ENCODE data around the gene WDFY2.
"Not testable (repeated sequence)": the region's sequence is repeated elsewhere in the genome, so short reads cannot be mapped to it uniquely, and the experiment has no call there.

The WDFY2 gene

GRCh38 chr13:51666839-51667238 lies 82.6 kb downstream of the WDFY2 start:
- DNase-seq: no peak

DNA sequence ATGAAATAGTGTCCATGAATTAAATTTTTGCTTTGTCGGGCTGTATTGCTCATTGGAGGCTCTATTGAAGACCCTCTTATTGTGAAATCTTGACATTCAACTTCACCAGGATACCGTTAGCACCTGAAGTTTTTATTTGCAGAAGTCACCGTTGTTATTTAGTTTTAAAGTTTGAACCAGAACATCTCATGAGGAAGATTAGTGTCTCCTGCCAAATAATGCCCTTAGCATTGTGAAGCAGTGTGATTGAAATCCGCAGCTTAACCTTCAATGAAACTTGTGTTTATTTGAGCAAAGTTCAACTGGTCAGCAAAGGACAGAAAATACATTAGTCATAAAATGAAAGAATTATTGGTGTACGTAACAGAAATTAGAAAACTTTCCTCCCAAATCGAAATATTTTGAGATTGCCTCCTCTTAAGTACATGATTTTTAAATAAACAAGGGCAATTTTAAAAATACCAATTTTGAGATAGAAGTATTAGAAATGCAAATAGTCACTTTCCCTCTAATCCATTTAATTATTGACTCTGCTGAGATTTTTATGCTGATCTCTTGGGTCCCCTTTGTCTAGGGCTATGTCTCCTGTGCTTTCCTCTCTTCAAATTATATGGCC lies 84.4 kb downstream of the WDFY2 start:
- DNase-seq: no peak

- no peak for DNase-seq
These were observed 88.9 kb downstream of the WDFY2 start for GRCh38 chr13:51673165-51673564.

- no peak for DNase-seq
These were observed 90.0 kb downstream of the WDFY2 start for GRCh38 chr13:51674276-51674675.

- DNase-seq: no peak
These were observed 91.1 kb downstream of the WDFY2 start for GRCh38 chr13:51675385-51675784.

DNA sequence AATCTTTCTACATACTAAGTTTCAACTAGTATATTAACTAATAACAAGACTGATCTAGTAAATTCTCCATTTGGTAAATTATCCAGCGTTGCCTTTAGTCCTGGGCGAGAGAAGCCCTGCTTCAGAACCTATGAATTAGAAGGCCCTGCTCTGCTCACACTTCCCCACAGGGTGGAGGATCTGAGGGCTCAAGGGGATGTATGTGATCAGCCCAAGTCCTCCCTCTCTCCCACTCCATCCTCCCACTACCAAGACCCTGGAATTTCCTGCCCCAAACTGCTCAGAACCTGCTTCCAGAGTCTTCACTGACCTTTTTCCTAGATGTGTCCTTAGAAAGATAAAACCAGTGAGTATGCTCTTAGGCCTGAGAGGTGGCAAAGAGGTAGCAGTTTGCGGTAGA lies 91.6 kb downstream of the WDFY2 start:
- no peak for DNase-seq

DNA sequence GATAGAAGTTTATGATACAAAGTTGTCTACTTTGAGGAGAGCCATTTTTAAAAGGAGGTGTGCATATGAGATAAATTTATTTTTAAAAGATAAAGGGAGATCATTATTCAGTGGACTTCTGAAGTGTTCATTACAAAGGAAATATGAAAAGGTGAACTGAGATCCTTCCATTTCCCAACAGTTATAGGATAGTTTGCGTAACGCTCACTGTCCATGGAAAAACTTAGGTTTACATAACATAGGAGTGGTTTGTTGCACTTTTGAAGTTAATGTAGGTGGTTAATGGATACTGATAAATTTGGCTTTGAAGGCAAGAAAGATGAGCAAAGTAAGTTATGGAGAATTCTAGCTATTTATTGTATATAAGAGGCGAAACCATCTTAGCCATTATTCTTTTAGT lies 92.5 kb downstream of the WDFY2 start:
- DNase-seq: no peak

GRCh38 chr13:51678420-51678819 lies 94.2 kb downstream of the WDFY2 start:
- no peak for DNase-seq

- no peak for DNase-seq
These were observed 95.4 kb downstream of the WDFY2 start for GRCh38 chr13:51679616-51680015.

- no peak for DNase-seq
These were observed 96.9 kb downstream of the WDFY2 start for GRCh38 chr13:51681037-51681678.

DNA sequence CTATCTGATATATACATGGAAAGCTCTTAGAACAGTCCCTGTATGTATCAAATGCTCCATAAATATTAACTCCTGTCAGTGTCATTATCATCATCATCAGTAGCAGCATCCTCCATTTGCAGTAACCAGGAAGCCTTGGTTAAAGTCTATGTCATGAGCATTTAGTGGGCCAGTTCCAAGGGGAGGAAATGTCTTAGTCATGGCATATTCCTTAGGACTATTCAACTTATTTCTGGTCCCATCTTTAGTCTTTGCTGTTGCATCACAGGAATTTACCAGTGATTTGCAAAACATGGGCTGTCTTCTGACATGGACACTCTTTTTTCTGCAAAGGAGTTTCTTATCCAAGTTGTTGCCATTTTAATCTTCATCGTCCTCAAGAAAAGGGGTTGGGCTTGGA lies 98.4 kb downstream of the WDFY2 start:
- no peak for DNase-seq

DNA sequence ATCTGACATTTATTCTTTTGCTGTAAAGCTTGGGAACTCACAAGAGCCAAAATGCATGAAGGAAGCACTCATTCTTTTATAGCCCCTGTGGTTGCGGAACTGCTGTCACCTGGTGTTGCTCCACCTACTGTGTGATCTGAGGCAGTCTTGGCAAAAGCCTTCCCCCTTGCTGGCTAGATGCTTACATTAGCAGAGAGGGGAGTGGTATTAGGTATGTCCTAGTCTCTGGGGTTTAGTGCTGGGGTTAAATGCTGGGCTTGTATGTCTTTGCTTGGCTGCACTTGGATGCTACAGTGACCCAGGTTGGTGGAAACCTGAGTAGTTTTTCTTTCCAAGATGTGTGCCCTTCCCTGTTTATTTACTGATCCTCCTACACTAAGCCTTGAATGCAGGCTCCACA lies 99.3 kb downstream of the WDFY2 start:
- DNase-seq: no peak

GRCh38 chr13:51684076-51684475 lies 99.8 kb downstream of the WDFY2 start:
- DNase-seq: no peak

DNA sequence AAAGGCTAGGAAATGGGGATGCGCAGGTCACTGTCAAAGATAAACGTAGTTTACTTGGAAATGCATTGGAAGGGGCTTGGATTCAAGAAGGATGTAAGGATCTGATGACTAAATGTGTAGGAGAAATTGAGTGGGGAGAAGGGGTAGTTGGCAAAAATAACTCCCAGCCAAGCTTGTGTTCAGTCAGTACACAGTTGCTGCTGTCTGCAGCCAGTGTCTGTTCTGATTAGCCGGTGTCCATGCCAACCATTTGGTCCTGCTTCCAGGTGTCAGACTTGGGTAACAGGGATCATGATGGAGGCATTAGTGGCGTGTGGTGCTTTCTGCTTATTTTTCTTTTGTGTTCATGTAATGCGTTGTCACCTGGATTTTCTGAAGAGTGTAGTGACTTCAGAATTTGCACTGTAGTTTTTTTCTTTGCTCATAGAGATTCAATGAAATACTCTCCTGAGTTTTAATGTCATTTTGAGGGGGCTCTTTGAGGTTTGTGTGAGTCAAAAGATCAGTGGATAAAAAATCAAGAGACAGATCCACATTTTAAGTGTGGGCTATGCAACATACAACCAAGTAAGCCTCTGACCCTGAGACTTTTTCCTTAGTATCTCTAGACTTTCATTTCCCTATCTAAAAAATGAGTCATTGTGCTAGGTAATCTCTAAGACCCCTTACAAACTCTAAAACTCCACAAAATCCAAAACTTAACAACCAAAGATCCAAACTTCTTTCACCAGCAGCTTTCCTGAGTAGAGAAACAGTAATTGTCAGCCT lies 103.9 kb downstream of the WDFY2 start:
- no peak for DNase-seq

- no peak for DNase-seq
These were observed 104.8 kb downstream of the WDFY2 start for GRCh38 chr13:51688937-51689662.

DNA sequence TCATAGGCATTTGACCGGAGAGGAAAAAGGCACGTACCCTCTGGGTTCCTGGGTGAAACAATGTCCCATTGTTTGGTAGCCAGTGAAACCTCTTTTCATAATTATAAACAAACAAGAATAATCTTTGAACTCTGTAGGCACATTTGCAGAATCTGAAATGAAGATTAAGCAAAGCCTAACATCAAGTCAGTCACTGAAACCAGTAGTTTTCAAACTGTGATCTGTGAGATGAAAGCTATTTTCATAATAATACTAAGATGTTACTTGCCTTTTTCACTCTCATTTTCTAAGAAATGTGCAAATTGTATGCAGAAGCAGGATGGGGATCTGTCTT lies 105.4 kb downstream of the WDFY2 start:
- no peak for DNase-seq

GRCh38 chr13:51695677-51696076 lies 111.4 kb downstream of the WDFY2 start:
- not testable (repeated sequence) for DNase-seq

GRCh38 chr13:51697181-51697580 lies 112.9 kb downstream of the WDFY2 start:
- no peak for DNase-seq

DNA sequence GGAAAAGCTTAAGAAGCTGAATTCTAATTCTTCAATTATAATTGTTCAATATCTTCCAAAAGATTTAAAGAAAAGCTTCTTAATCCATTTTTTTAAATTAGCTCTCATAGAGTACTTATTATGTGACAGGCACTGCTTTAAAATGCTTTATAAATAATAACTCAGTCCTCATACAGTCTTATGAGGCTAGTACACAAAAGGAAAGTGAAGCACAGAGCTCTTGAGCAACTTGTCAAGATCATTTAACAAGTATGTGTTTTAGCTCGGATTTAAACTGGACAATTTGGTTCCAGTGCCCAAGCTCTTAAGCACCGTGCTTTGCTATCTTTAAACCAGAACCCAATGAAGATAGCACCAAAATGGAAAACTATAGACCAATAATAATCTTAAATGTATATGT lies 113.6 kb downstream of the WDFY2 start:
- no peak for DNase-seq

GRCh38 chr13:51698352-51698751 lies 114.1 kb downstream of the WDFY2 start:
- no peak for DNase-seq

DNA sequence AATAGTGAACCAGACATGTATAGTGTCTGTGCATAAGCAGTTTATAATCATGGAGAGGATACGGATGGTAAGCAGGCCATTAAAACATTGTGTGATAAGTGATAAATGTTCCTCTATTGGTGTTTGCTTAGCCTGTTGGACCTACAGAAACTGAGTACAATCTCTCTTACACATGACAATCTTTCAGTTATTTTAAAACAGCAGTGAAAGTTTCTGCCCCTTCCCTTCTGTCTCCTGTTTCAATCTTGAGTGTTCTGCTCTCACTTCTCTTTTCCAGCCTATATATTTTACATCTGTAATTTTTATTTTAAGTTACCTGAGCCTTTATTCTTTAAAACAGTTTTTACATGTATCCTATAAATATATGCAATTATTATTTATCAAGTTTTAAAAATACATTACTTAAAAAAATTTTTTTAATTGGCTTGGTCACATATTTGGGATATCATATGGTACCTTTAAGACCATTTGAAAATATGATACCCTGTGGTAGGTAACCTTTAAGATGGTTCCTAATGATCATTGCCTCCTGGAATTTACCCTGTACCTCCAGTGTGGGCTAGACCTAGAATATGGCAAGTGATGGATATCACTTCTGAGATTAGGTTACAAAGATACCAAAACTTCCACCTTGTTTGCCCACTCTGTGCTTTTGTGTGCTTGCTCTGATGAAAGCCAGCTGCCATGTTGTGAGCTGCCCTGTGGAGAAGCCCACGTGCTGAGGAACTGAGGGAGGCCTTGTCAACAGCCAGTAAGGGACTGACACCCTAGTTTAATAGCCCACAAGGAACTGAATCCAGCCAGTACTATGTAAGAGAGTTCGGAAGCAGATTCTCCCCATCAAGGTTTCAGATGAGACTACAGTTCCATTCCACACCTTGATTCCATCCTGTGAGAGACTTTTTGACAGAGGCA lies 120.4 kb downstream of the WDFY2 start:
- no peak for DNase-seq

GRCh38 chr13:51707461-51707860 lies 123.2 kb downstream of the WDFY2 start:
- no peak for DNase-seq

- no peak for DNase-seq
These were observed 129.5 kb downstream of the WDFY2 start for GRCh38 chr13:51713807-51714206.
